Activated CD4-positive, alpha-beta T cell treated with anti-CD3 and anti-CD28 coated beads, Interleukin-10, Interleukin-2, amounts not matched to agents 100 ng/mL and 50 ng/mL, durations not matched to agents 16 hours and 8 hours (primary cell): ENCODE data around the gene LRP5.

Source experiments
- DNase-seq: peaks from one replicate; pipeline ENCODE4 v3.0.0-alpha.2; 2020

The LRP5 gene

DNA sequence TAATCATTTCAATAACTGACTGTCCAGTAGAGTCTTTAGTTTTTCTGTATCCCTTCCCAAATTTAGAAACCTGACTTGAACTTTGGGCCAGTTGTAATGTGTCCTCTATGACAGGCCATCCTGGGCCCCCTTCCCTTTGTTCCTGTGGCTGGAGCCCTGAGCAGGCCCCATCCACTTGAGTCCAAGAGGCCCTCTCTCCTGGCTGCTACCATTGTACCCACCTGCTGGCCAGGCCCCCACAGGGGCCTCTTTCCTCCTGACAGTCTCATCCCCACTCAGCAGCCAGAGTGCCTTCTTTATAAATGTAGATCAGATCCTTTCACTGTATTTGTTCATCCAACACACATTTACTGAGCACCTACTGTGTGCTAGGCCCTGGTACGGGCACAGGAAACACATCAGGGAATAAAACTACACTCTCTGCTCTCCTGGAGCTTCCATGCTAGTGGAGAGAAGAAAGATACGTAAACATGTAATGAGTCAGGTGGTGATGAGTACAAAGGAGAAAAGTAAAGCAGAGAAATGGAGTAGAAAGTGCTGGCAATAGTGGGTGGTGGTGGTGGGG lies 2.7 kb upstream of the LRP5 start:
- DNase-seq: no peak

DNA sequence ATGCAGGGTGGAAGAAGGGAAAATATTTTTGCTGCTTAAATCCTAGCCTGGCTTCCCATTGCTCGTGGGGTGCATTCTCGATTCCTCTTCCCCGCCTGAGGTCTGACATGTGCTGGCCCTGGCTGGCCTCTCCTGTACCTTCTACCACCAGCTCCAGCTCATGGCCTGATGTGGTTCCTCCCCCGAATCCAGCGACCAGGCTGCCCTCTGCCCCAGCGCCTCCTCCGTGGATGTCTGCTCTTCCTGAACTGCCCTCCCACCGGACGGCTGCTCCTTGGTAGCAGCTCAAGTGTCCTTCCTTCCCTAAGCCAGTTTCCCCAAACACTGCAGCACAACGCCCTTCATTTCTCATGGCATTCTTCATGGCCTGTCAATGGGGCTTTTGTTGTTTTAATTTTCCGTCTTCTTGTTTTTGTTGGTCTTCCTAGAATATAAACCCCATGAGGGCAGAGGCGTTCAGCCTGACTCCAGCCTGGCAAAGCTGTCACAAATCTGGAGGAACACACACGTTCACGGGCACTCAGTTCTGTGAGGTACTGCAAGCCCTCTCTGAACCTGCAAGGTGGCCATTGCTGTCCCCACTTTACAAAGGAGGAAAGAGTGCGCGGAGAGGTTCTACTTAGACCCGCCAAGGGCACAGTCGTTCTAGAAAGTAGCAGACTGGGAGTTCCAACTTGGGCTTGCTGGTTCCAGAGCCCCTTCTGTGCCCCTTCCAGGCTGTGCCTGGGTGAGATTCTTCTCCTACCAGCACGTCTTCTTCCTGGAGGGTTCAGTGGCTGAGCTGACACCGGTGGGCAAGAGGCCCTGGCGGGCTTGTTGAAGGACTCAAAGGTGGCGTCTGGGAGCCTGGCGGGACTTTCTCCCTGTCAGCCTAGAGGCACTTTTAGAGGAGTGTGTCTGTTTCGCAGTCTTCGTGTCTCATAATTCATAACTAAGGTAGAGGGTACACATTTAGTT lies 953 bp upstream of the LRP5 start:
- DNase-seq: no peak

DNA sequence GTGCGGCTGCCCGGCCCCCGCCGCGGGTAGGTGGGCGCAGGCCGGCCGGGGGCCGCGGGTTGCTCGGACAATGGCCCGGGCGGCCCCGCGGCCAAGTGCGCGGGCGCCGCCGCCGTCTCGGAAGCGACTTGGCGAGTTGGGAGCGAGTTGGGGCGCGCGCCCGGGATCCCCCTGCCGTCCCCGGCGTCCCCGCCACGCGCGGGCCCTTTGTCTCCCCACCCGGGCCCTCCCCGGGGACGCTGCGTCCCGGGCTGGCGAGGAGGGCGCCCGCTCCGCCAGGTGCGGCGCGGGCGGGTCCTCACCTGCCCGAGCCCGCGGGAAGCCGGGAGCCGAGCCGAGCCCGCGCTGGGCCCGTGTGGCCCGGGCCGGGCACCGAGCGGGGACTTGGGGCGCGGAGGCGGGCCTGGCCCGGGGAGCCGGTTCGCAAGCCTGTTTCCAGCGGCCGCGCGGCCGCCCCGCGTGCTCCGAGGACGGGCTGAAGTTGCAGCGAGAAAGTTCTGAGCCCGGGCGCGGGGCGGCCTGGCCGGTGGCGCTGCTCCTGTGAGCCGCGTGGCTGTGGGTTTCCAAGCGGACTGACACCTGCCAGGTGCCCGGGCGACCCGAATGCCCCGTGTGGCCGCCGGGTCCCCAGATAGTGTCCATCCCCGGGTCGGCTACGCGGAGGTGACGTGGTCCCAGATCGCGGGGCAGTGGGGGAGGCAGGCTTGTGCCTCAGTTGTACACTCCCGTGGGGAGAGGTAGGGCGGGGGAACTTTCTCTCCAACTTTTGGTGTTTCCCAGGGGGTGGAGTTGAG lies 586 bp downstream of the LRP5 start:
- DNase-seq: peak; percentile 20

- peak; percentile 9 for DNase-seq
These were observed 1.3 kb downstream of the LRP5 start for GRCh38 chr11:68313574-68314202.

DNA sequence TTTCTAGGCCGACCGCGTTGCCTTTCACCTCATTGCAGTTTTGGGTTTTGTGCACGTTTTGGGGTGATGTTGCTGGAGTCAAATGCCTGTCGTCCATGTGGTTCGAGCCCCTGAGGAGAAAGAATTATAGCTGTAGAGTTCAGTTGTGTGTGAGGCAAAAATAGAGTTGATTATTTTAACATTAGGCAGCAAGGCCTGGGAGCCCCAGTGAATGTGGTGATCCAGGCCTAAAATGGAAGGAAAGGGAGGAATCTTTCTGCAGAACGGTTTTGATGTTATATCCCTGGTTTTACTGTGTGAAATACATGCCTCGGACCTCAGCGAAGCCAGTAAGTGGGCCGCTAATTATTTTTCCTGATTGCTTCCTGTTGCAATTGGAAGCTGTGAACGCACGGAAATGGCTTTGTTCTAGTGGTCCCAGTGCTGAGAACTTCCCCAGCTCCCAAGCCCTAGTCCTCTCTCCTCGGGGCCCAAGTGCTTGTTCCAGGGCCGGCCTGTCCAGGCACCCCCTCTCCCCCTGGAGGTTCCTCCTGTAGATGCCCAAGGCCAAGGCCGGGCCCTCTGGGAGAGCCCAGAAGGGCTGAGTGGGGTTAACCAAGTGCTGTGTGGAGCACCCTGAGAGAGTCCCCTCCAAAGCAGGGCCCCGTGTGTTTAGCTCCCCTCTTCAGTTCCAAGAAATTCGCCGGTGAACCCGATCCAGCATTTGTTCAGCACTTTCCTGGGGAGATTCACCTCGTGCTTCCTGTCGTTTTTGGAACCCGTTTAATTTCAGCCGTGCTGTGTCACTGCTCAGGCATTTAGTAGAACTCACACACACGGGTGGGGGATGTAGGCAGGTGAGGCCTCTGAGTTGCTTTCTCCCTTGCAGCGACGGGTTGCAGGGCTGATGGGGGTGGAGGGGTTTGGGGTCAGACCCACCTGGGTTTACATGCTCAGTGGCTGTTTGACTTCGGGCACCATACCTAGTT lies 2.1 kb downstream of the LRP5 start:
- no peak for DNase-seq

DNA sequence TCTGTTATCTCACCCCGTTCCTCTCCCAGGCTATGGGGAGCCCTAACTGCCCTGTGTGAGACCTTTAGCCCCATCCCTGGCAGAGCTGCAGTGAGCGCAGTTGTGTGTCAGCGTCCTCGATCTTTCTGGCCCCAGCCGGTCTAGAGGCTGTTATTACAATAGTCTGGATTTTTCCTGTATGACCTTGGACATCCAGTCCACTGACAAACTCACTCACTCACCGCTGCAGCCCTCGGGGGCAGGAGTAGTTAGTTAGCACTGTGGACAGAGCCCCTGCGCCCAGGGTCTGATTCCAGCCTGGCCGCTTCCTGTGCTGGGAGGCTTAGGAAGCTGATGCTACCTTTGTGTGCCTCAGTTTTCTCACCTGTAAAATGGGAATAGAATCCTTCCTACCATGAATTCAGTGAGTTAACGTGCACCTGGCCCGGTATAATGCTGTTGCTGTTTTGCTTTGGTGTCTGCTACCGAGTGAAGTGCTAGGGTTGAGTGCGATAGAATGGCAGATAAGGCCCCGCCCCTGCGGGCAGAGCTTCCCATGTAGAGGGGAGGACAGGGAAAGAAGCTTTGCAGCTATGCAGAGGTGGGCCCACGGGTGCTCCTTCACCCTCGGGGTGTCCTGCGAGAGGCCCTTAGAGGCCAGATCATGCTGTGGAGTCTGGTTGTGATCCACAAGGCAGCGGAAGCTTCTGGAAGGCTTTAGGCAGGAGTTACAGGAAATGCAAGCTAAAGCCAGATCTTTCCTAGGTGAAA lies 3.0 kb downstream of the LRP5 start:
- no peak for DNase-seq

- no peak for DNase-seq
These were observed 4.9 kb downstream of the LRP5 start for GRCh38 chr11:68317147-68317785.

DNA sequence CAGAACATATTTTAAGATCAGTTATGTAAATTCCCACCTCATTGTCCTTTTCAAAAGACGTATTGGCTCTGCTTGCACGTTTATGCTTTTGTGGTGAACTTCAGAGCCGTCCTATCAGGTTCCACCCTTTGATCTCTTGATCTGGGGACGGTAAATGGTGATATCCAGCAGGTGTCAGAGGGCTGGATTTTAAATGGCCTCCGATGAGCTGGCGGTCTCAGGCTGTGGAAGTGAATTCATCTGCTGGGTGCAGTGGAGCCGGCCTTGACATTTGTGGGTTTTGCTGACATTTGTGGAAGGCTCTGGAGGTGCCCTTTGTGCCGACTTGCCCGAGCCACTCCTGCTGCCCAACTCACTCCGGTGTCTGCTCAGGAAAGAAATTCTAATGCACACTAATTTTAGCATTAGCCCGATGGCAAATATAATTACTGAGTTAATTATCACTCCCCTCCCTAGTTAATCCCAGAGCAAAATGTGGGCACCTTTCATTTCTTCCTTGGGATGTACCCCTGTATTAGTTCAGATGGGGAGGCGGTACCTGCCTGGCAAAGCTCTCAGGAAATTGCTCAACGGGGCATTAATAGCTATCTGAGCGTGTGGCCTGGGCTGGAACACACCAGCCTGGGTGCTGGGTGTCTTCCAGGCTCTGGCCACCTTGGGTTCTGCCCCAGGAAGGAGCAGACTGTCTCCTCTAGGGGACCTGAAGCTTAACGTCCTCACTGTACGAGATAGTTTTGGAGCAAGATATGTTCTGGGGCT lies 9.1 kb downstream of the LRP5 start:
- no peak for DNase-seq

DNA sequence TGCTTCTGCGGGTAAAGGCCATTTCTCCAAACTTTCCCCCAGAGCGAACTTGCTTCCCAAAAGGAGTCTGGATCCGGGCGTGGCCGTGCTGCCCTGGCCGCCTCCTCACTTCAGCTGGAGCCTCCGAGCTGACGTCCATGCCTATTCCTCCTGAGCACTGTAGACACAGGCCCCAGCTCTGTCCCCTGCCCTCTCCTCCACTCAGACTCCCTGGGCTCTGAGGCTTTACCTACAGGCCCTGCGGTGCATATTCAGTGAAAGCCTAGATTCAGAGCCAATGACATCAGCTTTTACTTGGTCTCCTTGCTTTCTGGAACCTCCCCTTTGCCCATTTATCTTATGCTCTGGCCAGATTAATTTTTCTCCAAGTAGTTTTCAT lies 9.7 kb downstream of the LRP5 start:
- no peak for DNase-seq

- DNase-seq: no peak
These were observed 11.8 kb downstream of the LRP5 start for GRCh38 chr11:68324241-68324640.

DNA sequence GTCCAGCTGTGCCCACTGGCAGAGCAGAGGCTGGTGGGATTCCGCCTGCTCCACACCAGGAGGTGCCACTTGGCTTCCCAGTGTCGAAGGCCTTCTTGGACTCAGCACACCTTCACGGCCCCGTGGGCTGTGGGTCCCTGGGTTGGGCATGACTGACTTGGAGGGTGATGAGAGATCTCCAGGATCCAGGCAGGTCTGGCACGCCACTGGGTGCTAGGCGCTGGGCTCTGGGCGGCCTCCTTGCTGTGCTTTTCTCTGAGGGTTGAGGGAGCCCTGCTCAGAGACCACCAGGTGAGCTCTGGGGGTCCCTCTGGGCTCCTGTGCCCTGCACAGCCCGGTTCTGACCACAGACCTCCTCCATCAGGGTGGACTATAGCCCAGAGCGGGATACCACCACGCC lies 12.3 kb downstream of the LRP5 start:
- DNase-seq: no peak

DNA sequence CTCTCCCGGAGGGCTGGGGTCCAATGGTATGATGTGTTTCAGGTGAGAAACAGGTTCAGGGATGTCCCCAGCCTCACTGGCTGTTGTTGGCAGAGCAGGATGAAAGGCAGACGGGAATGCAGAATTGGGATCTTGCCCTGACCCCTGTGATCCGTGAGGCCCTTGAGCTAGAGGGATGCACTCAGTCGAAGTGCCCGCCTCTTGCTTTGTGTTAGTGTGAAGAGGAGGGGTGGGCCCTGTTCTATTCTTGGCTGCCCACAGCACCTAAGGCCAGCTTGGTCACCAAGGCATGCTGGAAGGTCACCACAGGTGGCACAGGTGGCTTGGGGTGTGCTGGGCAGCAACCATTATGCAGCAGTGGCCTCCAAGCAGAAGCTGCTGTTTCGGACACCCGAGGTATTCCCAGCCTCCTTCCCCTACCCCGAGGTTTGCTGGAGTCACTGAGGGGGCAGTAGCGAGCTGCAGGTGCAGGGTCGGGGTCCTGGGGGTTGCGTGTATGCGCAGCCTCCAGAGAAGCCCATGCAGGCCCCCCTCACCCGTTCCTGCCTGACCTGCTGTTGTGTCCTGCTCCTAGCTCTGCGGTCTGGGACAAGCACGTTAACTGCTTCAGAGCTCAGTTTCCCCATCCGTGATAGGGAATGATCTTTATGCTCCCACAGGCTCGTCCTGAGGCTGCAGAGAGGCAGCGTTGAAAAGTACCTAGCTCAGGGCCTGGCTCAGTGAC lies 13.0 kb downstream of the LRP5 start:
- DNase-seq: no peak

DNA sequence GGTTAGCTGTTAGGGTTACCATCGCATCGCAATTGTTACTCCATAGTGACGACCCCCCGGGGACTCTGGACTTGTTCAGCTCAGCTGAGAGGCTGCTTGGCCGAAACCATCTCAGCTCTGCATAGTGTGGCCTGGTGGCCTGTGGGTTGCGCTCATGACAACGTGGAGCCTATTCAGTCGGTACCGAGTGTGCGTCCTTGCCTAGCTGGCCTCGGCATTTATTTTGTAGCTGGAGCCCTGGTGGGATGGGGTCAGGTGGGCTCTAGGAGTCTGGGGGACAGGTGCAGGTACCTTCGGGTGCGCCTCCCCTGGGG lies 13.5 kb downstream of the LRP5 start:
- DNase-seq: no peak

- DNase-seq: no peak
These were observed 14.2 kb downstream of the LRP5 start for GRCh38 chr11:68326334-68327215.

GRCh38 chr11:68327586-68328370 lies 15.4 kb downstream of the LRP5 start:
- no peak for DNase-seq

DNA sequence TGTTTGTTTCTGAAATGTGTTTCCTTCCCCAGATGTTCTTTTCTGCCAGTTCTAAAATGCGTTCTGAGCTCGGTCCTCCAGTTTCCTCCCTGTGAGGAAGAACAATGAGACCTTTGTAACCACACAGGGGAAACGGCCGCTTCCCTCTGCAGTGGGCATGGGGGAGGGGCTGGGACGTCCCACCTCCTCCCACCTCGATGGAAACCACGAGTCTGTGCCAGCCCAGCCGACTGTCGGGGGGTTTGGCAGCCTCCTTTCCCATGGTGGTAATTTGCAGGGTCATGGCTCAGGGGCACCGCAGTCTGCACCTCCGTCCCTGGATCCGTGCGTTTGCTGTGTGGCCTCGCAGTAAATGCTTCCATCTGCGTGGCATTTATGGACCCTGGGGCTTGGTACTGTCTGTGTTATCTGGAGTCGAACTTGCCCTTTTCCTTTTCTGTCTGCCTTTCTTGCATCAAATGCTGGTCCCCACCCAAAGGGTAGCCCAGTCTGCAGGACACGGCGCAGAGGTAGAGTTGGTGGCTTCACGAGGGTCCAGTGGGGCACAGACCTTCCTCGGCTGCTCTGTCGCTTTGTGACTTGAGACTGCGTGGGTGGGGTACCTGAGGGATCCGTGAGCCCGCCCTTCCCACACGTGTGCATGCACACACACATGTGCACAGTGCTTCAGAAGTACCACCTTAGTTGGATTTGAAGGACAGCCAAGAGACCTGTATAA lies 16.1 kb downstream of the LRP5 start:
- DNase-seq: peak; percentile 19

- DNase-seq: no peak
These were observed 17.1 kb downstream of the LRP5 start for GRCh38 chr11:68329536-68329935.
